Tibial artery (tissue), 4 donors: ENCODE results near the gene RERE.

Source experiments
- DNase-seq, 2 donors: peaks; one replicate each; pipeline ENCODE4 v3.0.0-alpha.2; 2019
- H3K27ac ChIP-seq, 2 donors: fragments of 200-600 bp; sonication (generic) in 1 of 2; 1 replicate in 1 of 2; 2 replicates in 1 of 2; pipeline ENCODE4 v1.5.1; 2018 to 2019; ENCODE audit warnings: mild to moderate bottlenecking in 1 of 2
- H3K27me3 ChIP-seq, 2 donors: fragments of 200-600 bp; sonication (generic) in 1 of 2; one replicate each; pipeline versions ENCODE4 v1.5.1 to v1.6.0; 2016 to 2019
- H3K36me3 ChIP-seq, 3 donors: fragments of 200-600 bp; sonication (generic) in 2 of 3; one replicate each; pipeline ENCODE4 v1.5.1; 2016 to 2019; ENCODE audit warnings: mild to moderate bottlenecking in 2 of 3
- H3K4me1 ChIP-seq, 4 donors: fragments of 200-600 bp; sonication (generic) in 2 of 4; 1 replicate in 3 of 4; 2 replicates in 1 of 4; pipeline ENCODE4 v1.5.1; 2016 to 2019
- H3K4me3 ChIP-seq, 2 donors: fragments of 200-600 bp; sonication (generic) in 1 of 2; 1 replicate in 1 of 2; 2 replicates in 1 of 2; pipeline ENCODE4 v1.5.1; 2018 to 2019; ENCODE audit warnings: mild to moderate bottlenecking in 2 of 2
- H3K9me3 ChIP-seq, 3 donors: fragments of 200-600 bp; sonication (generic) in 1 of 3; one replicate each; pipeline ENCODE4 v1.5.1; 2016 to 2019
- intact Hi-C: fragments of 100-400 bp; cut with DNase I; formaldehyde crosslinking; loops from one replicate; pipeline ENCODE4 v1.15.0; 2023; ENCODE audit warnings: low total_unique reads
- TF ChIP-seq, protein P1 (sequence below), 2 experiments: fragments of 200-600 bp in 1 of 2; fragments of 450-650 bp in 1 of 2; IDR thresholded peaks; one replicate each; pipeline ENCODE4 v1.5.1; 2017 to 2019; ENCODE audit warnings: antibody characterized with exemption in 2 of 2, mild to moderate bottlenecking in 1 of 2, moderate library complexity in 1 of 2

RERE gene

GRCh38 chr1:8321612-8322011 lies 495.8 kb downstream of the RERE start:
- intact Hi-C loops, result no loop called here
- H3K4me3 ChIP-seq, result no peak overlapping the region
- peaks cover 0 to 42% (median 23%) of the 10 kb centered on the region in 4 donors for H3K4me1 ChIP-seq
- no peaks in the 10 kb centered on the region for H3K27me3 ChIP-seq
- no peaks in the 10 kb centered on the region for H3K9me3 ChIP-seq
- DNase-seq, result no peak
- H3K36me3 ChIP-seq, result peaks cover 9 to 10% (median 9%) of the 10 kb centered on the region in 3 donors
- TF ChIP-seq, protein P1, sequence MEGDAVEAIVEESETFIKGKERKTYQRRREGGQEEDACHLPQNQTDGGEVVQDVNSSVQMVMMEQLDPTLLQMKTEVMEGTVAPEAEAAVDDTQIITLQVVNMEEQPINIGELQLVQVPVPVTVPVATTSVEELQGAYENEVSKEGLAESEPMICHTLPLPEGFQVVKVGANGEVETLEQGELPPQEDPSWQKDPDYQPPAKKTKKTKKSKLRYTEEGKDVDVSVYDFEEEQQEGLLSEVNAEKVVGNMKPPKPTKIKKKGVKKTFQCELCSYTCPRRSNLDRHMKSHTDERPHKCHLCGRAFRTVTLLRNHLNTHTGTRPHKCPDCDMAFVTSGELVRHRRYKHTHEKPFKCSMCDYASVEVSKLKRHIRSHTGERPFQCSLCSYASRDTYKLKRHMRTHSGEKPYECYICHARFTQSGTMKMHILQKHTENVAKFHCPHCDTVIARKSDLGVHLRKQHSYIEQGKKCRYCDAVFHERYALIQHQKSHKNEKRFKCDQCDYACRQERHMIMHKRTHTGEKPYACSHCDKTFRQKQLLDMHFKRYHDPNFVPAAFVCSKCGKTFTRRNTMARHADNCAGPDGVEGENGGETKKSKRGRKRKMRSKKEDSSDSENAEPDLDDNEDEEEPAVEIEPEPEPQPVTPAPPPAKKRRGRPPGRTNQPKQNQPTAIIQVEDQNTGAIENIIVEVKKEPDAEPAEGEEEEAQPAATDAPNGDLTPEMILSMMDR (IDR thresholded peaks at IDR 0.05), result no peak
- no peak overlapping the region for H3K27ac ChIP-seq

DNA sequence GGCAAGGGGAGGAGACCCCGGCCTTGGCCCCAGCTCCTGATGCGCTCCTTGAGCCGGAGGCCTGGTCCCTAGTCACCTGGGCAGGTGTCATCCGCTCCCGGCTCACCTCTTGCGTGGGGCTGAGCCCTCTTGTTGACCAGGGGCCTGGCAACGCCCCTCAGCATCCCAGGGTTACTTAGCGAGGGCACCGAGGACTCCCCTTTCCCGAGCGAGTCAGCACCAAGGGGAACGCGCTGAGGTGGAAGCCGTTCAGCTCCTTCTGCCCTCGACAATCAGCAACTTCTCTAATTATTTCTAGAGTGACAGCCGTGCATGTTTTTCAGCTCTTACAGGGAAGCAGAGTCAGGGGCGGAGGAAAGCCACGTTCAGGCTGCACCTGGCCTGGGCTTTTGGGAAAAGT lies 499.0 kb downstream of the RERE start:
- intact Hi-C loops, result loop anchor here (10.0 kb wide), 2 partner anchors 74 to 104 kb away; no protein-coding TSS in a partner anchor
- Histone ChIP-seq H3K36me3 (no peaks in the 10 kb centered on the region), H3K4me3 (peak overlapping the region; percentile 61 to 72), H3K9me3 (no peaks in the 10 kb centered on the region), H3K27me3 (no peaks in the 10 kb centered on the region), H3K27ac (peak overlapping the region; percentile 50 to 74), H3K4me1 (peaks cover 0 to 40% (median 20%) of the 10 kb centered on the region in 4 donors)
- DNase-seq, result no peak
- TF ChIP-seq, protein P1 (IDR thresholded peaks at IDR 0.05), result no peak

- peak within 1 kb of the TSS; percentile 61 to 72 for H3K4me3 ChIP-seq
Observed at GRCh38 chr1:8317647-8318381, 499.6 kb downstream of the RERE start, which contains the start of gene SLC45A1. Gene SLC45A1 (plus strand): TSS chr1:8318114. CDS start chr1:8324330, 6,216 bp downstream.

GRCh38 chr1:8315573-8316475 lies 501.6 kb downstream of the RERE start:
- H3K27me3 ChIP-seq, result no peaks in the 10 kb centered on the region
- H3K9me3 ChIP-seq, result no peaks in the 10 kb centered on the region
- no peaks in the 10 kb centered on the region for H3K36me3 ChIP-seq
- TF ChIP-seq, protein P1 (IDR thresholded peaks at IDR 0.05), result no peak
- no peak overlapping the region for H3K27ac ChIP-seq
- no peak for DNase-seq
- H3K4me1 ChIP-seq, result peaks cover 0 to 46% (median 27%) of the 10 kb centered on the region in 4 donors
- intact Hi-C loops, result loop anchor here (2.0 to 10.0 kb wide), 3 partner anchors 71 to 335 kb away; no protein-coding TSS in a partner anchor
- no peak overlapping the region for H3K4me3 ChIP-seq

More at GRCh38 chr1:8317647-8318381, 499.6 kb downstream of the RERE start, which contains the start of gene SLC45A1:
- TF ChIP-seq, protein P1 (IDR thresholded peaks at IDR 0.05), result no peak
- peak within 1 kb of the TSS; percentile 50 to 74 for H3K27ac ChIP-seq
- H3K4me1 ChIP-seq, result peaks cover 0 to 40% (median 22%) of the 10 kb centered on the region in 4 donors
- DNase-seq, result peak; percentile 69 to 89
- no peaks in the 10 kb centered on the region for H3K9me3 ChIP-seq
- intact Hi-C loops, result loop anchor here (2.0 to 10.0 kb wide), 3 partner anchors 73 to 337 kb away; no protein-coding TSS in a partner anchor
- H3K36me3 ChIP-seq, result no peaks in the 10 kb centered on the region
- no peaks in the 10 kb centered on the region for H3K27me3 ChIP-seq
